HG03097 (cell line): ENCODE data around the gene DCP1B.

Source experiments
- ATAC-seq: cut with Tn5 transposase; IDR thresholded peaks from one replicate; pipeline ENCODE4 v1.9.1; 2021; ENCODE audit not compliant: unreplicated experiment, low FRiP score

The DCP1B gene

DNA sequence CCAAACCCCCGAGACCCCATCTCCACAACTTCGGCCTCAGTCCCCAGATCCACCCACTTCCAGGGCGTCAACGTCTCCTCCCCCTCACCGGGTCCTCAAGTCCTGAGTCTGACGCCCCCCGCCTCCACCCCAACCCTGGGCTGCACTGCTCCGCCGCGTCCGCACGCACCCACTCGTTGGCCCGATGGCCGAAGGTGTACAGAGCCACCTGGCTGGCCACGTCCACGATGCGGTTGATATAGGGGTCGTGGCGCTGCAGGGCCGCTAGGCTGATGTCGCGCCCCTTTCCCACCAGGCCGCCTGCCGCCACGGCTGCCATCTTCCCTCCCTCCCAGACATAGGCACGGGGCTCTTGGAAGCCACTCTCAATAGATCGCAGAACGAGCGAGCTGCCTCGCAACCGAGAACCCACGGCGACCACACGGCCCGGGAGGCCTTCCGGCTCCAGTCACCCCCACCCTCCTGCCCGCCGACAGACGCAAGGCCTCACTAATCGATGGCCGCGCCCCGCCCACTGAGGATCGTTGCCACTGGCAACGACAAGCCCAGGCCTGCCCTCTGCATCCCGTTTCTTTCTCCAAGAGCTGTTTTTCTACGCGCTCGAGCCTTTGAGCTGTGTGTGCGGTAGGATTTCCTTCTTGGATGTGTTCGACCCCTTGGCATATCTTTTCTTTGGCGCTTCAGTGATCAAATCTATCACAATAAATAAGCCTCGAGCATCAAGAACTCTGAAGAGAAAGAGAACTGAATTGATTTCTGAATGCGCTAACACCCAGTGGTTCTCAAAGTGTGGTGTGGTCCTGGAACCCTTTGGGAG is at the start of gene DCP1B:
DCP1B (minus strand) TSS at position 345 of the 817 bp plus-strand sequence; CDS start at position 319, 26 bp downstream.
- ATAC-seq, result peak; percentile 89

DNA sequence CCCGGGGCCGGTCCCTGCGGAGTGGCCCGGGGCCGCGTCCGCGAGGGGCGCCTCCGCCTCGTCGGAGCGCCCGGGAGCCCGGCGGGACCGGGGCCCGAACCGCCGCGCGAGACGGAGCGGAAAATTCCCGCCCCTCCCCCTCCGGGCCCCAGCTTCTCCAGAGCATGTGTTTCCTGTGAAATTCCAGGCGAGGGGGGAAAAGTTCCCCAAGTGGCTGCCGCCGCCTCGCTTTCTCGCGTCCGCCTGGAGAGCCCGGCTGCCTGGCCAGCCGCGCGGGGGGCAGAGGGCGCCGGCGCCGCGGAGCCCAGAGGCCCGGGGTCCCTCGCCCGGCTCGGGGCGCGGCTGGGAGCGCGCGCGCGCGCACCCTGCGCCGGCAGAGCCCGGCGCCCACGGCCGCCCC is 49.4 kb upstream of the DCP1B start:
- no peak for ATAC-seq

DNA sequence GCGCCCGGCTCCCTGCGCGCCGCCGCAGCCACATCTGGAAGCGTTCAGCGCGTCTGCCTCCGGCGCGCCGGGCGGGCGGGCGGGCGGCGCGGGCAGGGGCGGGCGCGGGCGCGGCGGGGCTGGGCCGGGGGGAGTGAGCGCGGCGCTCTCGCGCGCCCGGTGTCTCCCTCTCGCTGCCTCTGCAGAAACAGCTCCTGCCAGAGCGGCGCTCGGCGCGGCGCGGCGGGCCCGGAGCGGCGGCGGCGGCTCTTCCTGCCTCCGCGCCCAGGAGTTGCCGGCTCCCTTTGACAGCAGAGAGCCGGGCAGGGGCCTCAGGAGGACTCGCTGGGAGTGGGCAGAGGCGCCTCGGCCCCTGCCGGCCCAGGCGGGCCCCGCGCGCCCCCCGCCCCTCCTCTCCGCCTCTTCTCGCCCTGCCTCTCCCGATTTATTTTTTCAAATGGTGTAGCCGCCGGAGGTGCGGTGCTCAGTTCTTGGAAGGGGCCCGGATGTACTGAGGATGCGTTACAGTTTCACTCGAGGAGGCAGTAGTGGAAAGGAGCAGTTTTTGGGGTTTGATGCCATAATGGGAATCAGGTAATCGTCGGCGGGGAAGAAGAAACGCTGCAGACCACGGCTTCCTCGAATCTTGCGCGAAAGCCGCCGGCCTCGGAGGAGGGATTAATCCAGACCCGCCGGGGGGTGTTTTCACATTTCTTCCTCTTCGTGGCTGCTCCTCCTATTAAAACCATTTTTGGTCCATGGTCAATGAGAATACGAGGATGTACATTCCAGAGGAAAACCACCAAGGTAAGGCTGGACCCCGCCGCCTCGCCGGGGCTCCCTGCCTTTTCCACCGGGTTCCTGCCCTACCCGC is 48.8 kb upstream of the DCP1B start, which contains the start of gene CACNA1C:
CACNA1C (plus strand) TSS at position 162 of the 853 bp plus-strand sequence; CDS start at position 738, 576 bp downstream.
- ATAC-seq, result no peak

DNA sequence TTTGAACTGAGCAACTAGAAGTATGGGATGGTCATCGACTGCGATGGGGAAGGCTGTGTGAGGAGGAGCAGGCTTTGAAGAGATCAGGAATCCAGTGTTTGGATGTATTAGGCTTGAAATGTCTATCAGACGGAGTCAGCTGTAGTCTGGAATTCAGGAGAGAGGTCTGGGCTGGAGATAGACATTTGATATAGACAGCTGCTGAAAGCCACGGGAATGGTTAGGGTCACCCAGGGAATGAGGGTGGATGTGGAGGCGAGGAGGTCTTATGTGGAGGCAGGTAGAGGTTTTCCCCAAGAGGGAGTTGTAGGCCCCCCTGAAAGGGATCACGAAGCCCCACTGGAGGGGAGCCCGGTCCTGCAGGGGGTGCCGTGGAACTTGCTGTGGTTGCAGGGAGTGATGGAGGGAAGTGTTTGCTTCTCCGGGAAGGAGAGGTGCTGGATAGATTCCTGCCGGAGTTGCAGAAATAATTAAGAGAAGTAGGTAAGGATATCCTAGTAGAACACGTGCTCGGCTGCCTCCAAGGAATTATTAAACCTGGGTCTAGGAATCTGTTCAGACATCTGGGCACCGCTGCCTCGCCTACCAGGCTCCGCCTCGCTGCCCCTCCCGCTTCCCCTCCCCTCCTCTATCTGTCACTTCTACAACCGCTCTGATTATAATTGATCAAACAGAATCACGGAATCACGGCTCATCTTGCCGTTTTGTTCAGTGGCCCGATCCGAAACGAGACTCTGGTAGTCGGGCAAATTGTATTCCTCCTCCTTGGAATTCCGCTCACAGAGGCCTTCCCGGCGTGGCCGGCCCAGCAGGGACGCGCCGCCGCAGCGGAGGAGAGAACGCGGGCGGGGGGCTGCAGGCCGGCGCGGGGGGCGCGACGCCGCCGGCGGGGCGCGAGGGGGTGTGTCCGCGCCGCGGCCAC is 47.7 kb upstream of the DCP1B start:
- ATAC-seq, result no peak

GRCh38 chr12:2049604-2050540 is 45.6 kb upstream of the DCP1B start:
- ATAC-seq, result no peak

- ATAC-seq, result no peak
Observed at GRCh38 chr12:2047752-2048151, 43.5 kb upstream of the DCP1B start.

GRCh38 chr12:2046957-2047356 is 42.7 kb upstream of the DCP1B start:
- ATAC-seq, result no peak

- ATAC-seq, result no peak
Observed at GRCh38 chr12:2044165-2044564, 39.9 kb upstream of the DCP1B start.

DNA sequence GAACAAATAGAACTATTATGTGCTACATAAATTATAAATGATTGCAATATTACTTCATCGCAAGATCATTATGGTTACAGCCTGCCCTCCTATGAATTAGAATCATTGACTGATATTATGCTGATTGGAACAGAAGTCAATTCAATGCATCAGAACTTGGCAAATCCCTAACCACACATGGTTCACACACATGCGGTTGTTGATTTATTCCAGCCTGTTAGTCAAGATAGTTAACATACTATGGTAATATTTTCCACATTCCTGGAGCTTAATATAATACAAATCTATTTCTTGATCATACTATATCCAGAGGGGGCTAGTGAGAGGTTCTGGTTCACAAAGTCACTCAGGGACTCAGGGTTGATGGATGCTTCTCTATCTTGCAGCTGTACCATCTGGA is 38.8 kb upstream of the DCP1B start:
- ATAC-seq, result no peak

- ATAC-seq, result no peak
Observed at GRCh38 chr12:2039034-2039433, 34.8 kb upstream of the DCP1B start.

GRCh38 chr12:2035431-2036055 is 31.3 kb upstream of the DCP1B start:
- no peak for ATAC-seq

GRCh38 chr12:2034633-2035430 is 30.6 kb upstream of the DCP1B start:
- ATAC-seq, result no peak

GRCh38 chr12:2032506-2032905 is 28.2 kb upstream of the DCP1B start:
- no peak for ATAC-seq

- no peak for ATAC-seq
Observed at GRCh38 chr12:2029851-2030250, 25.6 kb upstream of the DCP1B start.

DNA sequence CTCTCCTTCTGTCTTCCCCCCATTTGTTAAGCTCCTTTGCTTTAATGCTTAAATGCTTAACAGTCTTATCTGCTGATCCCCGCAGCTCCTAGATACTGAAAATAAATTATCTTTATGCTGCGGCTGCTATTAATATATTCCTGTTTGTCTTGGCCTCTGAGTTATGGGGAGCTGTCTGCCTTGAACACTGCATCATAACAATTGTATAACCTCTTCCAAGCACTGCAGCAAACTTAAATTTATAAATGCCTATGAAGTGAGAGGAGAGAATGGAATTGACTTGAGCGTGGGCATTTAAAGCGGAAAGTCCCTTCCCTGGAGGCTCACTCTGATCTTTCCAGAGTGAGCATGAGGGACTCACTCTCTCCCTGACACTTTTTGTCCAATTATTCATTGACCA is 23.1 kb upstream of the DCP1B start:
- no peak for ATAC-seq

DNA sequence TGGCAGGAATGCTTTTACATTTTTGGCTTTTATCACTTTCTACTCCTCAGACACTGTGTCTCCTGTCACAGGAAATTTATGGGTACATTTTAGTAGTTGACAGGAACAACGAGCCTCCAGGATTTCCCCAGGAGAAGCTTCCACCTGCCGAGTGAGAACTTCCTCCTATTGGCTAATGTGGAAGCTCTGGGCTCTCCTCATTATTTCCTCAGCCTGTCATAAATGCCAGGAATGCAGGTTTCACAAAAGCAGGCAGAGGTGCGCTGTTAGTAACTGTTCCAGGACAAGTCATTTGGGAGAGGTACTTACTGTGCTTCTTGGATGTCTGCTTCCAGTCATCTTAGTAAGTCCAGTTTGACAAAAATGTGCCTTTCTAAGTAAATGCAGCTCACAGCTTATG is 19.1 kb upstream of the DCP1B start:
- ATAC-seq, result no peak

DNA sequence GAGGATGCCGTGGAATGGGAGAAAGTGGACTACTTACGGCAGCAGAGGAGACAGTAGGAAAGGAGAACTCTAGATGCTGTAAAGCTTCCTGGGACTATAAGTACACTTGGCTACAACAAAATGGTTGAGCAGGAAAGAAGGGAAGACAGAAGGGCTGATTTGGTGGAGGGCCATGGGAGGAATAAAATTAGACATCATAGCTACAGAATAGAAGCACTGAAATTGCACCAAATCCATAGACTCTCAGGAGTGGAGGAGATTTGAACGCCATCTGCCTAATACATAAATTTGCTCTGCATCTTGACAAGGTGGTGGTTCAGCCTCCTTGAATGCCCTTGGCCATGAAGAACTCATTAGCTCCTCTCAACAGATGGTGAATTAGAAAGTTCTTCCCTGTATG is 16.3 kb upstream of the DCP1B start:
- no peak for ATAC-seq

GRCh38 chr12:2019126-2019525 is 14.9 kb upstream of the DCP1B start:
- ATAC-seq, result no peak
